ENCODE measurements around the gene ZNF487.
"Not testable (repeated sequence)": the region's sequence is repeated elsewhere in the genome, so short reads cannot be mapped to it uniquely, and the experiment has no call there.

Gene ZNF487

DNA sequence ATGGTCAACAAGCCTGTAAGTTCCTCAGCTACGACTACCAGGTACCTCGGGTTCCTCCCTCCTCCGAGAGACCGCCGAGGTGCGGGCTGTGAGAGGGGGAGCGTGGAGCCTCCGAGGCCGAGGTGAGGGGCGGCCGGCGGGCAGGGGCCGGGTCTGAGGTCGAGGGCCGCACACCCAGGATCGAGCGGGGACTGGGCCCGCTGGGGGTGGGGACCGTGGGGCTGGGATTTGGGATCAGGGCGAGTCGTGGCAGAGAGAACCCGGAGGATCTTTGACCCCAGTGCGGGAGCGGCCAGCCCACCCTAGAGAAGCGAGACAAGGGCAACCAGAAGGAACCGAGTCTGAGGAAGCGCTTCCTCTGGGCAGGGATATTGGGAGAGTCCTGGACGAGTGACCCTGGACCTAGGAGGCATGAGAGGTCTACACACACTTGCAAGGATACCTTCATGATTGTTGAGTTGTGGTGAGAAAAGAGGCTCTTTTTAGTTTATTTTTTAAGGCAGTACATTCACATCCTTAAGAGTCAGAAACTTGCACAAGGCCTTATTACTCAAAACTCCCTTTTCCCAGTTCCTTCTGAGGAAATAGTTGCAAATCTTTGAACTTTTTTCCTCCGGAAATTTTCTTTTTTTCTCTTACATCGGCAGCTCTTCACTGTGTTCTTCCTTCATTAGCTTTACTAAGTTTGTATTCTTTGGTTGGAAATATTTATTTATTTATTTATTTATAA lies 395 bp downstream of the ZNF487 start:
- peak in 4 of 51 donors; percentile 35 to 59 (median 56) for DNase-seq

DNA sequence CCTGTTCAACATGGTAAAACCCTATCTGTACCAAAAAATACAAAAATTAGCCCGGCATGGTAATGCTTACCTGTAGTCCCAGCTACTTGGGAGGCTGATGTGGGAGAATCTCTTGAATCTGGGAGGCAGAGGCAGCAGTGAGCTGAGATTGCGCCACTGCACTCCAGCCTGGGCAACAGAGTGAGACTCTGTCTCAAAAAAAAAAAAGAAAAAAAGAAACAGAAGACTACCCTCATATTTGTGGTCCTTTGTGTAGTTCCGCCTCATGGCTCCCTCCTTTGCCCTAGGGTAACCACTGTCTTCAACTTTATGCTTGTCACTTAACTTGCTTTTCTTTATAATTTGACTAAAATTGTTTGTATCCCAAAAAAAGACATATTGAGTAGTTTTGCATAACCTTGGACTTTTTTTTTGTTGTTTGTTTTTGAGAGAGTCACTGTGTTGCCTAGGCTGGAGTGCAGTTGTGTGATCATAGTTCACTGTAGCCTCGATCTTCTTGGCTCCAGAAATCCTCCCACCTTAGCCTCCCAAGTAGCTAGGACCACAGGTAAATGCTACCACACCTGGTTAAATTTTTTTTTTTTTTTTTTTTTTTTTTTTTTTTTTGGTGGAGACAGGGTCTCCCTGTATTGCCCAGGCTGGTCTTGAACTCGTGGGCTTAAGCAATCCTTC lies 3.7 kb downstream of the ZNF487 start:
- DNase-seq, result no peak

DNA sequence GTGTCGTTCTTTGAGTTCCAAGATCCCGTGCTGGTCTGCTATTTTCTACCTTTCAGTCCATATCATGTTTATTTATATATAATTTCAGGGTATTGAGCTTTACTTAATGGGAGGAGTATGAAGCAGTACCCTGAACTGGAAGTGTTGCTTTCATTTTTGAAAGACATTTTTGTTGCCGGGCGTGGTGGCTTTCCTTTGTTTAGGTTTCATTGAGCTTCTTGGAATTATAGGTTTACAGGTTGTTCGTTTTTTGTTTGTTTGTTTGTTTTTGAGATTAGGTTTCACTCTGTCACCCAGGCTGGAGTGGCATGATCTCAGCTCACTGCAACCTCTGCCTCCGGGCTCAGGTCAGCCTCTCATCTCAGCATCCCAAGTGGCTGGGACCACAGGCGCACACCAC lies 7.4 kb downstream of the ZNF487 start:
- no peak for DNase-seq

GRCh38 chr10:43444897-43445466 lies 8.1 kb downstream of the ZNF487 start:
- DNase-seq, result no peak

DNA sequence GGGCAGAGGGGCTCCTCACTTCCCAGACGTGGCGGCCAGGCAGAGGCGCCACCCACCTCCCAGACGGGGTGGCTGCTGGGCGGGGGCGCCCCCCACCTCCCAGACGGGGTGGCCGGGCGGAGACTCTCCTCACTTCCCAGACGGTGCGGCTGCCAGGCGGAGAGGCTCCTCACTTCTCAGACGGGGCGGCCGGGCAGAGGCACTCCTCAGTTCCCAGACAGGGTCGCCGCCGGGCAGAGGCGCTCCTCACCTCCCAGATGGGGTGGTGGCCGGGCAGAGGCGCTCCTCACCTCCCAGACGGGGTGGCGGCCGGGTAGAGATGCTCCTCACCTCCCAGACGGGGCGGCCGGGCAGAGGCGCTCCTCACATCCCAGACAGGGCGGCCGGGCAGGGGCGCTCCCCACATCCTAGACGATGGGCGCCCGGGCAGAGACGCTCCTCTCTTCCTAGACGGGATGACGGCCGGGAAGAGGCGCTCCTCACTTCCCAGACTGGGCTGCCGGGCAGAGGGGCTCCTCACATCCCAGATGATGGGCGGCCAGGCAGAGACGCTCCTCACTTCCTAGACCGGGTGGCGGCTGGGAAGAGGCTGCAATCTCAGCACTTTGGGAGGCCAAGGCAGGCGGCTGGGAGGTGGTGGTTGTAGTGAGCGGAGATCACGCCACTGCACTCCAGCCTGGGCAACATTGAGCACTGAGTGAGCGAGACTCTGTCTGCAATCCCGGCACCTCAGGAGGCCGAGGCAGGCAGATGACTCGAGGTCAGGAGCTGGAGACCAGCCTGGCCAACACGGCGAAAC lies 9.5 kb downstream of the ZNF487 start:
- DNase-seq, result not testable (repeated sequence)

DNA sequence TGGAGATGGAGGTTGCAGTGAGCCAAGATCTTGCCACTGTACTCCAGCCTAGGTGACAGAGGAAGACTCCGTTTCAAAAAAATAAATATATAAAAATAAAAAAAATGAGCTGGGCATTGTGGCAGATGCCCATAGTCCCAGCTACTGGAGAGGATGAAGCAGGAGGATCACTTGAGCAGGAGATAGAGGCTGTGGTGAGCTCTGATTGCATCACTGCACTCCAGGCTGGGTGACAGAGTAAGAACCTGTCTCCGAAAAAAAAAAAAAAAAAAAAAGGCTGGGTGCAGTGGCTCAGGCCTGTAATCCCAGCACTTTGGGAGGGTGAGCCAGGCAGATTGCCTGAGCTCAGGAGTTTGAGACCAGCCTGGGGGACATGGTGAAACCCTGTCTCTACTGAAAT lies 11.8 kb downstream of the ZNF487 start:
- no peak for DNase-seq

DNA sequence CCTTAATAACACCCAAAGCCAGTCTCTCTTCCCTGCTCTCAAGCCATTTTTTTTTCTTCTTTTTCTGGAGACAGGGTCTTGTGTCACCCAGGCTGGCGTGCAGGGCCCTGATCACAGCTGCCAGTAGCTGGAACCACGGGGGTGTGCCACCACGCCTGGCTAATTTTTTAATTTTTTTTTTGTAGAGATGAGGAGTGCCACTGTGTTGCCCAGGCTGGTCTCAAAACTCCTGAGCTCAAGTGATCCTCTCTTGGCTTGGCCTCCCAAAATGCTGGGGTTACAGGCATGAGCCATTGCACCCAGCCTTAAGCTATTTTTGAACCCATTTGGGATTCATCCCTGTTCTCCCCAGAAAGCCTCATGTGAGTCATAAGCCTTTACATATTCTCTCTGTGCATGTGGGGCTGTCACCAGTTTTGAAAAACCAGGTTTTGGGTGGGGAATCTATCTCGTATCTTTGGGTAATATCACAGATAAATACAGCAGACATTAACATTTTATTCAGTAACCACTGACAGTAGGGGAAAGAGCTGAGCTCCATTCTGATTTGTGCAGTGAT lies 15.5 kb downstream of the ZNF487 start:
- DNase-seq, result no peak

- peak in 1 of 51 donors; percentile 8 for DNase-seq
Measured at GRCh38 chr10:43453266-43453831, 16.4 kb downstream of the ZNF487 start.

DNA sequence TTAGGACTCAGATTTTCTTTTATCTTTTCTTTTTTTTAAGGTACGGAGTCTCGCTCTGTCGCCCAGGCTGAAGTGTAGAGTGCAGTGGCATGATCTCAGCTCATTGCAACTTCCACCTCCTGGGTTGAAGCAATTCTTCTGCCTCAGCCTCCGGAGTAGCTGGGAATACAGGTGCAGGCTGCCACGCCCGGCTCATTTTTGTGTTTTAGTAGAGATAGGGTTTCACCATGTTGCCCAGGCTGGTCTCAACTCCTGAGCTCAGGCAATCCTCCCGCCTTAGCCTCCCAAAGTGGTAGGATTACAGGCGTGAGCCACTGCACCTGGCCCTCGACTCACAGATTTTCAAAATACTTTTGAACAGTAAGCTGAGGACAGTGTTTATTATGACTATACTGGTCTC lies 17.1 kb downstream of the ZNF487 start:
- DNase-seq, result not testable (repeated sequence)

- DNase-seq, result not testable (repeated sequence)
Measured at GRCh38 chr10:43456561-43456960, 19.6 kb downstream of the ZNF487 start.

- no peak for DNase-seq
Measured at GRCh38 chr10:43458227-43458626, 21.3 kb downstream of the ZNF487 start.

DNA sequence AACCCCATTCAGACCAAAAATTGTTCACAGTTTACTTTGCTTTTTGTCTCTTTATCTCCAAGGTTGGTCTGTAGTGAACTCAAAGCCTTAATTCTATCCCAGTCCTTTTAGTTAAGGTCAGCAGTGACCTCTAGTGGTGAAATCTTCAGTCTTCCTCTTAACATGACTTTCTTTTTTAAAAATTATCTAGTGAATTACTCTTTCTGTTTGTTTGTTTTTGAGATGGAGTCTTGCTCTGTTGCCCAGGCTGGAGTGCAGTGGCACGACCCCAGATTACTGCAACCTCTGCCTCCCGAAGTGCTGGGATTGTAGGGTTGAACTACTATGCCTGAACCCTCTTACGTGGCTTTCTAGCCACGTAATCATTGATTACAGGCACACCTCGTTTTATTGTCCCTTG lies 25.0 kb downstream of the ZNF487 start:
- peak in 6 of 51 donors; percentile 1 to 72 (median 26) for DNase-seq

- DNase-seq, result not testable (repeated sequence)
Measured at GRCh38 chr10:43465086-43465735, 28.3 kb downstream of the ZNF487 start.

- not testable (repeated sequence) for DNase-seq
Measured at GRCh38 chr10:43465736-43466120, 28.8 kb downstream of the ZNF487 start.

DNA sequence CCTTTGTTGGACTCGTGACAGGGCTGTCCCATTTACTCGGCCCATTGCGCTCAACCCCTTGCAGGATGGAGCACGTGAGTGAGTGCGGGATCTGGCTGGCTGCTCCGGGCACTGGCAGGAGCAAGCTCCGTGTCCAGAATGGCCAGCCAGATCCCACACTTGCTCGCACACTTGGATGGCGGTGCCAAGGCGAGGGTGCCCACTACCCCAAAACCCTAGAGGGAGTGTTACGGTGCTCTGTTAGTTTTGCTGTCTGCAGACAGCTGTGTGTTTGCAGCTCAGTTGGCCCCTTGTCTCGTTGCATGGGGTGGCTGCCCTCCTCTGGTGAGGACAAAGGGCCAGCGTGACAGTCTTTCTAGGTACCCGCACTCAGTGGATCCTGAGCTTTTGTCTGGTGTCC lies 34.2 kb downstream of the ZNF487 start:
- no peak for DNase-seq

GRCh38 chr10:43471935-43472720 lies 35.2 kb downstream of the ZNF487 start:
- DNase-seq, result no peak

DNA sequence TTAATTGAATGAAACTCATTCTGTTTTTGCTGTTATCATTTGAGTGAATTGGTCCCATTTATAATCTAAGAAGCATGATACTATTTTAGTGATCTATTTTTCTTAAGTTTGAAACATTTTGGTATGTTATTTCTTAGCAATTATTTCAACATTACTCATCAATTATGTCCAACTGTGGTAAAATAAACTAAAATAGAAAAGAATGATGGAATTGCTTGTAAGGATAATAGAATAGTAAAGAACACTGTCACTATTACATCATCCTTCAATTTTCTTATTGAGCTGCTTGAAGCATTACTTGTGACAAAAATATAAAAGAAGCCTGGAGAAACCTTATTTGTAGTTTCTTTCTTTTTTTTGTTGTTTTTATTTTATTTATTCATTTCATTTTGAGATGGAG lies 42.4 kb downstream of the ZNF487 start:
- DNase-seq, result no peak

- no peak for DNase-seq
Measured at GRCh38 chr10:43482319-43483078, 45.6 kb downstream of the ZNF487 start.

GRCh38 chr10:43491855-43492254 lies 54.9 kb downstream of the ZNF487 start:
- no peak for DNase-seq

Data from hypothalamus (tissue), 51 donors.